H1 (cell line): Measurements from ENCODE around the gene RAB35. TPM values are rescaled to one million over a fixed set of nuclear protein-coding genes. Genes with fewer than 3 reads are reported as not detected.

Experiments used
- BACH1 ChIP-seq: IDR thresholded peaks from 2 replicates; pipeline ENCODE4 v1.6.1; 2012; ENCODE audit warnings: low read length, improper control_type of control experiment
- HDAC2 ChIP-seq, 2 experiments: fragments of 300-600 bp in 1 of 2; sonication (generic) in 1 of 2; IDR thresholded peaks; 2 replicates each; pipeline ENCODE4 v1.6.1; 2011 to 2012; ENCODE audit warnings: low read depth in 2 of 2, low read length in 2 of 2, mild to moderate bottlenecking in 2 of 2, moderate library complexity in 2 of 2, borderline replicate concordance in 1 of 2, inconsistent platforms in 1 of 2
- KDM1A ChIP-seq: fragments of 200-600, 300-600 bp; sonication (generic); IDR thresholded peaks from 2 replicates; pipeline ENCODE4 v1.7.1; 2016; ENCODE audit warnings: mild to moderate bottlenecking, low read length, borderline replicate concordance
- PHF8 ChIP-seq: fragments of 200-600 bp; sonication (generic); conservative IDR thresholded peaks from 2 replicates; pipeline ENCODE4 v1.7.1; 2012; ENCODE audit warnings: low read depth, mild to moderate bottlenecking, inconsistent platforms, low read length, moderate library complexity
- SP1 ChIP-seq: IDR thresholded peaks from 2 replicates; pipeline ENCODE4 v1.6.1; 2011; ENCODE audit warnings: low read depth, low read length
- polyA plus RNA-seq, 7 experiments: library from polyadenylated mRNA; depleted of rRNA in 3 of 7; stranded (reverse) in 5 of 7; unstranded in 2 of 7; fragments of >200 nt in 5 of 7; fragments of 200-250 nt in 2 of 7; gene quantifications; 1 replicate in 5 of 7; 2 replicates in 1 of 7; 4 replicates in 1 of 7; pipeline versions ENCODE4 v1.2.1 to v1.2.3, GENCODE V29; 2011 to 2013; ENCODE audit warnings: missing spikeins in 2 of 7, mixed read lengths in 2 of 7
- total RNA-seq: library from RNA; stranded (reverse); fragmentation: NEBNext Ultra II Directional; extraction: Animal tissue kit (Norgen Biotek cat#: 25700); gene quantifications from 2 replicates; pipeline ENCODE4 v1.2.1, GENCODE V29; 2021
- TF ChIP-seq, protein P1 (sequence below), 3 experiments: IDR thresholded peaks; 1 replicate in 2 of 3; 2 replicates in 1 of 3; pipeline versions ENCODE4 v1.5.1 to v1.6.1; 2011; ENCODE audit warnings: low read length in 3 of 3, mild to moderate bottlenecking in 3 of 3, inconsistent platforms in 2 of 3, low read depth in 1 of 3, moderate library complexity in 1 of 3; ENCODE audit not compliant: insufficient read depth in 1 of 3; ENCODE audit errors: control extremely low read depth in 1 of 3

The RAB35 gene
- total and polyA plus RNA-seq, 2 of the 8 experiments (the other 6 are each of a cell fraction or from before 2014, with no cell fraction given), result 33.4 to 39.0 TPM

DNA sequence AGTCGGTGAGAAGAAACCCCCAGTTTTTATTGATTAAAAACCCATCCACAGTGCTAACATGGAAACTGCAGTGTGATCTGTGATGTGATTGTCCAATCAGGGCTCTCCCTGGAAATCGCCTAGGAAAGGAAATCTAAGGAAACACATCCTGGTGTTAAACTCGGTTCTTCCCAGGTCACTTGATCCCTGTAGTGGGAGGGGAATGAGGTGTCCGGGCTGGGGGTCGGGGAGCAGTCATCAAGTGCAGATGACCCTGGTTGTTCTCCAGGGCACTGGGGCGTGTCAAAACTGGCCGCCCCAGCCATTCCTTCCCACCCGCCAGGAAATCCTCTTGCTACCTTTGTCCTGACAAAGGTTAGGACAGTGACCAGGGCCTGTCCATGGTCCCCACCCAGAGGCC, 20.8 kb downstream of the RAB35 start (continued):
- TF ChIP-seq, protein P1, sequence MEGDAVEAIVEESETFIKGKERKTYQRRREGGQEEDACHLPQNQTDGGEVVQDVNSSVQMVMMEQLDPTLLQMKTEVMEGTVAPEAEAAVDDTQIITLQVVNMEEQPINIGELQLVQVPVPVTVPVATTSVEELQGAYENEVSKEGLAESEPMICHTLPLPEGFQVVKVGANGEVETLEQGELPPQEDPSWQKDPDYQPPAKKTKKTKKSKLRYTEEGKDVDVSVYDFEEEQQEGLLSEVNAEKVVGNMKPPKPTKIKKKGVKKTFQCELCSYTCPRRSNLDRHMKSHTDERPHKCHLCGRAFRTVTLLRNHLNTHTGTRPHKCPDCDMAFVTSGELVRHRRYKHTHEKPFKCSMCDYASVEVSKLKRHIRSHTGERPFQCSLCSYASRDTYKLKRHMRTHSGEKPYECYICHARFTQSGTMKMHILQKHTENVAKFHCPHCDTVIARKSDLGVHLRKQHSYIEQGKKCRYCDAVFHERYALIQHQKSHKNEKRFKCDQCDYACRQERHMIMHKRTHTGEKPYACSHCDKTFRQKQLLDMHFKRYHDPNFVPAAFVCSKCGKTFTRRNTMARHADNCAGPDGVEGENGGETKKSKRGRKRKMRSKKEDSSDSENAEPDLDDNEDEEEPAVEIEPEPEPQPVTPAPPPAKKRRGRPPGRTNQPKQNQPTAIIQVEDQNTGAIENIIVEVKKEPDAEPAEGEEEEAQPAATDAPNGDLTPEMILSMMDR (IDR thresholded peaks at IDR 0.05; ENCODE audit: control extremely low read depth in 1 of 3, insufficient read depth in 1 of 3, low read depth in 1 of 3, low read length in 3 of 3), result no peak
- TF ChIP-seq KDM1A (no peak), SP1 (no peak), PHF8 (no peak), BACH1 (no peak), HDAC2 (IDR thresholded peaks at IDR 0.05; ENCODE audit: borderline replicate concordance in 1 of 2, low read depth in 2 of 2, low read length in 2 of 2) (no peak)
